GM18907 (cell line): ENCODE measurements around the gene BEND5.

Experiments
- ATAC-seq: cut with Tn5 transposase; IDR thresholded peaks from one replicate; pipeline ENCODE4 v1.9.1; 2021; ENCODE audit warnings: mild to moderate bottlenecking, moderate library complexity; ENCODE audit not compliant: unreplicated experiment

The BEND5 gene

GRCh38 chr1:48725341-48726046 lies 51.2 kb downstream of the BEND5 start:
- no peak for ATAC-seq

DNA sequence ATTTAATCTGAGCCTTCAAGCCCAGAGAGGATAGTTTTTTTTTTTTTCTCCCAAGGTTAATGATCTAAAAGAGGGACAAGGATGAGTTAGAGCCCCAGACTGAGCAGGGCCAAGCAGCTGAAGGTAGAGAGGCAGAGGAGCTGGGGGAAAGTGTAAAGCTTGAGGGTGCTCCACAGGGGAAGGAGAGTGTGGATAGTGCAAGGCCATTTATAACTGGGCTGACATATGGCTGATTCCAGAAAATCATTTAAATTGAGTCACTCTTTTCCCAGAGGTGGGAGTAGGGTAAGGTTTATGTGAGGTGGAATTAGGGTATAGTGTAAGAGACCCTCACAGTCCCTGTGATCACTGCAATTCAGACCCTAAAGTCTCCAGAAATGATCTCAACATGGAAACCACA lies 55.8 kb downstream of the BEND5 start:
- ATAC-seq, result no peak

DNA sequence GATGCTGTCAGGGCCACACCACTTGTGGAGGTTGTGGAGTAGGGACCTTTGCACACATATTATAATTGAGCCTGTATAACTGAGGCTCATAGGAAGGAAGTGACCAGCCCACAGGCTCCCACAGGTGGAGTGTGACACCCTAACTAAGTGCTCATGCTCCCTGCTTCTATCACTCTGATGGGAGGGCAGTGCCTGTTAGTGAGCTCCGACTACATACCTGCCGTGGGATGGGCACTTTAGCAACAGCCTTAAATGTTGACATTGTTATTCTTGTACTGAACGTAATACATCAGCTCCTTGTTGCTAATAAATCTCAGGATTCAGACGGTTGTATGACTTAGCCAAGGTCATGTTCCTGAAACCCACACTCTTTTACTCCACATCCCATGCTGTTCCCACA lies 58.0 kb downstream of the BEND5 start:
- ATAC-seq, result no peak

DNA sequence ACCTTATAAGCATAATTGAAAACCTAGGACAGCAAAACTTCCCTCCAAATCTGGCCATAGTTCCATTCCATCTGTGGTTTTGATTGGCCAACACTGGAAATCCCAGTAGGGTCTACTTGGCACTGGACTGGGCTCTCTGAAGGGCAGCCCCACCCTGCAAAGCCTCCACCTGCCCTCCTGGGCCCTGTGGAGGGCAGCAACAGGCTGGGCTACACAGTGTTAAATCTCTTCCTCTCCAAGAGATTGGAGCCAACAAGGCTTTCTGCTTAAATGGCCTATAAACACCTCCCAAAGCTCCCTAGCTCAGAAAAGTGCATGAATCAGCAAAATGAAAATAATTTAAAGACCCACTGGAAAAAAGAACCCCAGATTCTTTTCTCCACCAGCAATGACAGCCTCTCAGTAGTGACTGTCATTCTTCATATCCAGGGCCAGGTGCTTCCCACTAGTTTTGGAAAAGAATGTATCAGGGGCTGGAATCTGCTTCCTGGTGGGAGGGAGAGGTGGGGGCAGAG lies 58.5 kb downstream of the BEND5 start:
- no peak for ATAC-seq

GRCh38 chr1:48717082-48717481 lies 59.6 kb downstream of the BEND5 start:
- ATAC-seq, result no peak

DNA sequence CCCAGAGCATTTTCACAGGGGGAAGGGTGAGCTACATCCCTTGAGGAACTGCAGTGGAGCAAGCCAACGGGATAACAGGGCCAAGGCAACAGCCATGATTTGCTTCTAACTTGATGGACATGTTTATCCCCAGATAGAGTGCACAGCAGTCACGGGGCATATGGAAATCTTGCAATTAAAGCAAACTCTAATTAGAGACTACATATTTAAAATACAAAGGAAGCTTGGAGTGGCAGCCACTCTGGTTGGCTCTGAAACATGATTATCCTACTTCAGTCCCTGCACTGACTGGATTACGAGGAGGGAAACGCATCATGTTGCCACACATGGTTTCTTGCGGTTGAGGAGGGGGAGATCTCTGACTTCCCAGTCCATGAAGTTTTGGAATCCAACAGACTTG lies 60.8 kb downstream of the BEND5 start:
- ATAC-seq, result no peak

- ATAC-seq, result no peak
Measured at GRCh38 chr1:48710915-48711314, 65.8 kb downstream of the BEND5 start.

GRCh38 chr1:48710318-48710717 lies 66.4 kb downstream of the BEND5 start:
- ATAC-seq, result no peak

GRCh38 chr1:48704736-48705135 lies 72.0 kb downstream of the BEND5 start:
- no peak for ATAC-seq

GRCh38 chr1:48701445-48701844 lies 75.2 kb downstream of the BEND5 start:
- peak; percentile 58 for ATAC-seq

GRCh38 chr1:48697066-48697707 lies 79.5 kb downstream of the BEND5 start:
- peak; percentile 63 for ATAC-seq

- ATAC-seq, result no peak
Measured at GRCh38 chr1:48695161-48695560, 81.5 kb downstream of the BEND5 start.

DNA sequence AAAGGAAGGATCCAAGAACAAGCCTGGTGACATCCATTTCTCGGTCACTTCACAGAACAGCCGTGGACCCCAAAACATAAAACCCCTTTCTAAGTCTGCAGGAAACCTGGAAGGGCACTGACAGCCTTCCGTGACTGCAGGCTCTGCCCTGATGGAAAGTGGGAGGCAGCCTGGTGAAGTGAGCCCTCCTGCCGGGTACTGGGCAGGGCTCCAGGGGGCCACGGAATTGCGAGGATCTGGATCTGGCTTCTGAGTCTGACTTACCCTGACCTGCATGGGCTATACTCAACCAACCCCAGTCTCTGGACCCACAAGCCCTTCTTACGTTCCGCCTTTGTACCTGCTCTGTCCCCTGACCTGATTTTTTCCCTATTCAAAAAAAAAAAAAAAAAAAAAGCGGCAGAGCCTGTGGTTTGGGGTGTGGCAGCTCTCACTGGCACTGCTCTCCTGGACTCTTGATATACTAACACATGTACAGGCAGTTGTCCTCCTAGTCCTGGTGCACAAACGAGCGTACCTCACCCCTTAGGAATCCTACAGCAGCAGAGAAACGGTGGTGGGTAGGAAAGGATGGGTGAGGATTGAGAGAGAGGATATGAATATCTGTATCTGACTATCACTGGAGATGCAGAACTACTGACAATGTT lies 82.9 kb downstream of the BEND5 start:
- ATAC-seq, result no peak

GRCh38 chr1:48693180-48693579 lies 83.5 kb downstream of the BEND5 start:
- no peak for ATAC-seq

- ATAC-seq, result no peak
Measured at GRCh38 chr1:48692235-48692634, 84.5 kb downstream of the BEND5 start.

- ATAC-seq, result peak; percentile 86
Measured at GRCh38 chr1:48691429-48692001, 85.2 kb downstream of the BEND5 start.

DNA sequence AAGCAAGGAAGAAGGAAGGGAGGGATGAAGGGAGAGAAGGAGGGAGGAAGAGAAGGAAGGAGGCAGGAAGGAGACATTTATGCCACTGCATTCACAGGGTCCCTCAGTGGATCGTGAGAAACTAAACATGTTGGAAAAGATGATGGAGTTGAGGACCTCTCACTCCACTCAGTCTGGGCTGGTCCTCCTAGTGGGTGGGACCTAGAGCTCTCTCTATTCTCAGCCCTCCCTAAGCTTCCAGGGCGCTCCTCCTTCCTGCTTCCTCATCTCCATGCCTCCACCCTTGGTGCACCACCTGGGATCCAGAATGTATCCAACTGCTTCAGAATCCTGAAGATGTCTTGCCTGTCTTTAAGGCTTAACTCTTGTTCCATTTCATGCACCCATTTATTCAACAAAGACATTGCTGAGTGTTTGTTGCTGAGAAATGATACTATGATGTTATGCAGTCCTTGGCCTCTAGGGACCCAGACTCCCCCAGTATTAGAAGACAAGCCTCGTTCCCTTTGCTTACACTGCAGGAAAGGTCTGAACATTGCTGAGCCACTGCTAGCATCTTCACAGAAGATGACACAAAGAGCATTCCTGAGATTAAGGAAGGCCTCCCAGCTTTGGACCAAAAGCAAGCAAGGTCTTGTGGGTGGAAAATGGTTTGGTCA lies 88.5 kb downstream of the BEND5 start:
- ATAC-seq, result peak; percentile 78

- ATAC-seq, result no peak
Measured at GRCh38 chr1:48687282-48688045, 89.2 kb downstream of the BEND5 start.

- no peak for ATAC-seq
Measured at GRCh38 chr1:48686159-48686558, 90.5 kb downstream of the BEND5 start.

GRCh38 chr1:48684381-48684780 lies 92.3 kb downstream of the BEND5 start:
- ATAC-seq, result no peak
